ENCODE measurements around the gene PITPNB. TPM values are rescaled to one million over a fixed set of nuclear protein-coding genes. Genes with fewer than 3 reads are reported as not detected.
A peak's percentile ranks its signal among the peaks of the same experiment; 100 is the strongest.

Gene PITPNB
- total RNA-seq, 2 donors from 2014 or later, result 83.4 to 105 TPM

DNA sequence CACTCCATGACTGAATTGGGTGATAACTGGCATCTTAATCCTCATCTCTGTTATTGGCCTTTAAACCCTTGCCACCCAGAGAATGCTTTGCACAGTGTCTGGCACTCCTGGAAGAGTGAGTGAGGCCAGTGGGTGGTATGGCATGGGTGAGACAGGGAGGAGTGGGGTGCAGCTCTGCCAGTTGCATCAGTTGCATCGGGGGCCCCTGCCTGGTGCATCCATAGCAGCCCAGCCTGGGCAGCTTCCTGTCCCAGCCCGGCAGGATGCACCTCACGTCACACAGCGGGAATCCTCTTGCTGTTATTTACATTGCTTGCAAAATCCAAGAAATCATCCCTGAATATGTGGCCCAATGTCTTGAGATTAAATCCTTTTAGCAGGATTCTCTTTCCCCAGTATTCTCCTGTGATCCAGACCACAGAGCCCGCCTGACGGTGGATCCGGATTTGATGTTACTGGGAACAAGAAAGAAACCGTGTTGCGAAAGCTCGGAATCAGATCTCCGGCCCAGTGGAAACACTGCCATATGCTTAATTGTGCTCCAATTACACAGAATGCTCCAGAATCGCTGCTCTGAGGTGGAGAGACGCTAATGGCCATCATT, 79.9 kb downstream of the PITPNB start:
- ATAC-seq, result no peak
- Mint-ChIP-seq H3K36me3 (peaks cover 11% of the 10 kb centered on the region in 2 donors), H3K9me3 (peaks cover 4 to 9% of the 10 kb centered on the region in 2 donors), H3K27ac (no peak overlapping the region)
- DNase-seq (ENCODE audit: low spot score in 2 of 2), result no peak

DNA sequence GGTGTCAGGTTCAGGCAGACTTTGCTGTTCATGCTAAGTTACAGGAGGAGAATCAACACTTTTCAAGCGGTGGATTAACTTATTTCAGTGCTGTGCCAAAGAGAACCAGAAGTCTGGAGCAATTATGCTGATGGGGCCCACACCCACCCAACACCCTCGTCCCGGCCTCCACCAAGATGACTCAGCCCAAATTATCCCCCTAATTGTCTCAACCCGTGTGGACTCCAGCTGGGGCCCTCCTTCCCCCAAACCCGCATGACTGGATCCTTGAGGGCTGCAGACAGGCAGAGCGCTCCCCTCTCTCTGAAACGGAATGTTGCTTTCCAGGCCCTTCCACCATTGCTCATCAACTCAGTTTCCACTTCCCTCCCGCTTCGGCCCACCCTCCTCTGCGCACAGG, 82.9 kb downstream of the PITPNB start:
- no peak for DNase-seq (ENCODE audit: low spot score in 2 of 2)
- no peak overlapping the region for H3K27ac Mint-ChIP-seq

DNA sequence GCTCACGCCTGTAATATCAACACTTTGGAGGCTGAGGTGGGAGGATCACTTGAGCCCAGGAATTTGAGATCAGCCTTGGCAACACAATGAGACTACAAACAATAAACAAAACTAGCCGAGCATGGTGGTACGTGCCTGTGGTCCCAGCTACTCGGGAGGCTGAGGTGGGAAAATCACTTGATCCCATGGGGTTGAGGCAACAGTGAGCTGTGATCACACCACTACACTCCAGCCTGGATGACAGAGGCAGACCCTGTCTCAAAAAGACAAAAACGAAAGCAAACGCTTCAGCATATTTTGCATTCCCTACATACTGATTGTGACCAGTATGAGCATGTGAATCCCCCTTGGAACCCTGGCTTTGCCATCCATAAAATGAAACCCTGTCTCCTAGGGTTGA, 83.6 kb downstream of the PITPNB start:
- DNase-seq (ENCODE audit: low spot score in 2 of 2), result no peak
- Mint-ChIP-seq H3K27ac (no peak overlapping the region), H3K9me3 (peaks cover 4 to 9% of the 10 kb centered on the region in 2 donors), H3K36me3 (peaks cover 5 to 6% of the 10 kb centered on the region in 2 donors)
- ATAC-seq, result no peak

More for the DNA sequence above, 82.9 kb downstream of the PITPNB start:
- no peak for ATAC-seq
- H3K9me3 Mint-ChIP-seq, result peaks cover 4 to 9% of the 10 kb centered on the region in 2 donors
- H3K36me3 Mint-ChIP-seq, result peaks cover 5 to 6% of the 10 kb centered on the region in 2 donors

DNA sequence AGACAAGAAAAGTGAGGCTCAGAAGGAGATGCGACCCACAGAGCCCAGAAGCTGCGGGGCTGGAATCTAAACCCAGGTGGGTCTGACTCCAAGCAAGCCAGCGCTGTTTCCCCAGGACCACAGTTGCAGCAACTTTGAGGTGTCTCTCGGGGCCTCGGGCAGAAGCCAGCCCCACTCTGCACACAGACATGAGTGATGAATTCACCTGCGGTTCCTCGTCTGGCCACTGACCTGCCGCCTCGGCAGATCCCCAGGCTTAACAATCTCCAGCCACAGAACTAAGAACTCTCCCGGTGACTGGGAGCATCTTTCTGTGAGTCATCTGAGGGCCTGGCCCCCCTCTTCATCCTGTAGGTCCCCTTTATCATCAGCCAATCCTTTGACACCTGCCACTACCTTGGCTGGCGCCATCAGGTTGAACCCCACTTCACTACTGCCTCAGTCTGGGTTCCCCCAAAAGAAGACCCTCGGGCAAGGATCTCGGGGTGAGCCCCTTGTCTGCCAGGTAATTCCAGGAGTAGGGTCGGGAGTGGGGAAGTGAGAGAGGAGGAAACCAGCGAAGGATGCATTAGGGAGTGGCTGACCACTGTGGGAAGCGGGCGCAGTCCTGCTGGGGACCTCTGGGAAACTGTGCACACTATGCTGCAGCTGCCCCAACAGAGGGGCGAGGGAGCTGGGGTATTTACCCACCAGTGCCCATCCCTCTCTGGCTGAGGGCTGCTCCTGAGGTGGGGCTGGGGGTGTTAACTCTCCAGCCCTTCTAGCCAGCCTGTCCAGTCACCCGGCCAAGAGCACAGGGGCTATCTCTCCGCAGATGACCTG, 84.5 kb downstream of the PITPNB start:
- peaks cover 5 to 6% of the 10 kb centered on the region in 2 donors for H3K36me3 Mint-ChIP-seq
- peaks cover 4 to 9% of the 10 kb centered on the region in 2 donors for H3K9me3 Mint-ChIP-seq
- DNase-seq (ENCODE audit: low spot score in 2 of 2), result peak in 1 of 2 donors; percentile 46
- no peak for ATAC-seq
- H3K27ac Mint-ChIP-seq, result no peak overlapping the region

DNA sequence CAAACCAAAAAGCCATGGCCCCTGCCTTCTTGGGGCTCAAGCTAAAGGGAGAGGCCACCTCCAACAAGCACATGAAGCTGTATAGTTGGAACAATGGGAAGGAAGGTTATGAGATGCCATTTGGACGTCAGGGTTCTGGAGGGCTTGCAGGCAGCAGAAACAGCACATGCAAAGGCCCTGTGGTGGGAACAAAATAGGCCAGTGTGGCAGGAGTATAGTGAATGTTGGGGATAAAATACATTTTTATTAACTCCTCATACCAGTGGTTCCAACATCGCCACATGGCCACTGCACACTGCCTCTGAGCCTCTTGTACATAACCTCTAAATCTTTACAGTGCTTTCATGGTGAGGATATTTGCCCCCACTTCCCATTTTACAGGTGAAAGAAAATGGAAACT, 85.3 kb downstream of the PITPNB start:
- no peak for ATAC-seq
- no peak overlapping the region for H3K27ac Mint-ChIP-seq

DNA sequence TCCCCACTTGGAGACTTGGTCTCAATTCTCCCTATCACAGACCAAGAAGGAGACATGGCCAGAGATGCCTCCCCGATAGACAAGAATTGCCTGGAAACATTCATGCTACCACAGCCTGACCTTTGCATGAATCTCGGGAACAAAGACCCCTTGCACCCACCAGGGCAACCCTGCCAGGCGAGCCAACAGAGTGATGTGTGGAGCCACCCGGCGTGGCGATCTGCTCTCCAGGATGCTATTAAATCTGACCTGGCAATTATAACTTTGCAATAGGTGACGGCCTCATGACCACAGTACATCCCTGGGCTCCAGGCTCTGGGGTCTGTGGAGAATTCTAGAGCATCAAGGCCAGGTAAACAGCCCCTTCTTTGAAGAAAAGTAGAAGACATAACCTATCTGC, 86.5 kb downstream of the PITPNB start:
- no peak for ATAC-seq
- Mint-ChIP-seq H3K36me3 (no peaks in the 10 kb centered on the region), H3K9me3 (peaks cover 2 to 3% of the 10 kb centered on the region in 2 donors), H3K27ac (no peak overlapping the region)
- DNase-seq (ENCODE audit: low spot score in 2 of 2), result no peak

More for the DNA sequence above, 85.3 kb downstream of the PITPNB start:
- Mint-ChIP-seq H3K9me3 (peaks cover 4 to 8% of the 10 kb centered on the region in 2 donors), H3K36me3 (peaks cover 2 to 3% of the 10 kb centered on the region in 2 donors)
- DNase-seq (ENCODE audit: low spot score in 2 of 2), result peak in 1 of 2 donors; percentile 13

DNA sequence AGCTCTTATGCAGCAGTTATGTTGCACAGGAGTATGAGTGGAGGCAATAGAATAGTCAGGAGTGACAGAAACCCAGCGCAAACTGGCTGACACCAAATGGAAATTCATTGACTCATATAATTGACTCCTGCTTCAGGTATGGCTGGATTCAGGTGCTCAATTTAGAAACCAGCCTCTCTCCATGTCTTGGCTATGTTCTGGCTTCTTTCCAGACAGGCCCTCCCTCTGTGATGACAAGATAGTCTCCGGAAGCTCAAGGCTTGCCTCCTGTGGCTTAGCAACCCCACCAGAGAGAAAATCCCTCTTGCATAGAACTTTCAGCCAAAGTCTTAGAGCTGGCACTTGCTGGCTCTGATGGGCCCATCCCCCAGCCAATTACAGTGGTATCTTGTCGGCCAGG, 89.4 kb downstream of the PITPNB start:
- no peaks in the 10 kb centered on the region for H3K36me3 Mint-ChIP-seq
- ATAC-seq (no peak), DNase-seq (ENCODE audit: low spot score in 2 of 2) (no peak)
- H3K27ac Mint-ChIP-seq, result no peak overlapping the region
- H3K9me3 Mint-ChIP-seq, result no peaks in the 10 kb centered on the region

DNA sequence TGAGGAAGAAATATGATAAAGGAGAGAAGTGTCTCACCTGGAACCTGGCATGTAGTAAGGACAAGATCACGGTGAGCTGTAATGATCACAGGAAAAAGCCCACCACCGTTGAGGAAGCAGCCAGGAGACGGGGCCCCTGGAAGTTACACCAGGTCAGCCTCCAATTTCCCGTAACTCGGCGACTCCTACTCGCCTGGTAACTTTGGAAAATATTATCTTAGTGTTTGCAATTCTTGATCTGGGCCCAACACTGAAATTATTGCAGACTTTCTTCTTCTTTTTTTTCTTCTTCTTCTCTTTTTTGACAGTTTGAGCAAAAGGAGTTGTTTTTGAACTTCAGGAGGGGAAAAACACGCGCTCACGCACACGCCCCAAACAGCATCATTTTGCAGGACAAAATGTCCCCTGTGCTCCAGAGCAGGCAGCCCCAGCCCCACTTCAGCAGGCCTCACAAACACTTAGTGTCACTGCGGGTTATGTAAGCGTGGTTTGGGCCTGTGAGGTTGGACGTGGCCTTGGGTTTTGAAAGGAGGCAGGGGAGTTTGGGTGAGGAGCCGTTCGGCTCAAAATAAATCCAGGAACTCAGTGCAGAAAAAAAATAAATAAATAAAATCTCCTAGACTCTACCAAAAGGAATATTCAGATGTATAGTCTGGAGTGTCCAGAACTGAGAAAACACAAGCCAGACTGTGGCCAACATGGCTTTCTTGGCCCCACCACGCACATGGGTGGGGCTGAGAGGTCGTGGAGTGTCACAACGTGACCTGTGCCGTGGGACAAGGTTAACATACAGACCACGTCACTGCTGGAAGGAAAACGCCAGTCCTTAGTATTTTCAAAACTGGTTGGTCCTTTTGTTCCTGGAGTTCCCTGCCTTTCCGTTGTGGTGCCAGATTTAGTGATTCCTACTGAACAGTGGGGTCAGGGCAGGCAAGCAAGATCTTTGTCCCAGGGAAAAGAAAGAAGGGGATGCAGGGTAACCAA, 91.2 kb downstream of the PITPNB start:
- peak overlapping the region in 1 of 2 donors; percentile 85 for H3K27ac Mint-ChIP-seq
- H3K36me3 Mint-ChIP-seq, result no peaks in the 10 kb centered on the region
- ATAC-seq (no peak), DNase-seq (ENCODE audit: low spot score in 2 of 2) (no peak)
- H3K9me3 Mint-ChIP-seq, result no peaks in the 10 kb centered on the region

DNA sequence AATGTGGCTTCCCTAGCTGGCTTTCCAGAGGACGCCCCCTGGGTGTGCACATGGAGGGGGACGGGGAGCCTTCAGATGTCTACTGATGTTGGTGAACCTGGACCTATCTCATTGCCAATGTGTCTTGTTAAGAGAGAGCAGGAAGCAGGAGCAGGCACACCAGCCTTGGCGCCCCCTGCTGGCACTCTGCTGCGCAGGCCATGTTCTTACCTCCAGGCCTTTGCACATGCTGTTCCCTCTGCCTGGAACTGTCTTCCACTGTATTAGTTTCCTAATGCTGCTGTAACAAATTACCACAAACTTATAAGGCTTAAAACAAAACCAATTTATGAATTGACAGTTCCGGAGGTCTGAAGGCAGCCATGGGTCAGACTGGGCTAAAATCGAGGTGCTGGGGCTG, 93.9 kb downstream of the PITPNB start:
- DNase-seq (ENCODE audit: low spot score in 2 of 2), result peak in 1 of 2 donors; percentile 14
- Mint-ChIP-seq H3K36me3 (no peaks in the 10 kb centered on the region), H3K9me3 (no peaks in the 10 kb centered on the region), H3K27ac (no peak overlapping the region)
- ATAC-seq, result no peak

DNA sequence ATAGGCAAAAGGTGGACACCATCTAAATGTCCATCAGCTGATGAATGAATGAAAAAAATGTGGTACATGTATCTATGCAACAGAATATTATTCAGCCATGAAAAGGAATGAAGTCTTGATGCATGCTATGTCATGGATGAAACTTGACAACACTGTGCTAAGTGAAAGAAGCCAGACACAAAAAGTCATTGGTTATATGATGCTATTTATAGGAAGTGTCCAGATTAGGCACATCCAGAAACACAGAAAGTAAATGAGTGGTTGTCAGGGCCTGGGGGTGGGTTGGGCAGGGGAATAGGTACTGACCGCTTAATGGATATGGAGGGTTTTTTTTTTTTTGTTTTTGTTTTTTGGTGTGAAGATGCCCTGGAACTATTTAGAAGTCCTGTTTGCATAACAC, 95.8 kb downstream of the PITPNB start:
- no peaks in the 10 kb centered on the region for H3K9me3 Mint-ChIP-seq
- H3K27ac Mint-ChIP-seq, result no peak overlapping the region
- no peak for DNase-seq (ENCODE audit: low spot score in 2 of 2)
- H3K36me3 Mint-ChIP-seq, result no peaks in the 10 kb centered on the region
- no peak for ATAC-seq

DNA sequence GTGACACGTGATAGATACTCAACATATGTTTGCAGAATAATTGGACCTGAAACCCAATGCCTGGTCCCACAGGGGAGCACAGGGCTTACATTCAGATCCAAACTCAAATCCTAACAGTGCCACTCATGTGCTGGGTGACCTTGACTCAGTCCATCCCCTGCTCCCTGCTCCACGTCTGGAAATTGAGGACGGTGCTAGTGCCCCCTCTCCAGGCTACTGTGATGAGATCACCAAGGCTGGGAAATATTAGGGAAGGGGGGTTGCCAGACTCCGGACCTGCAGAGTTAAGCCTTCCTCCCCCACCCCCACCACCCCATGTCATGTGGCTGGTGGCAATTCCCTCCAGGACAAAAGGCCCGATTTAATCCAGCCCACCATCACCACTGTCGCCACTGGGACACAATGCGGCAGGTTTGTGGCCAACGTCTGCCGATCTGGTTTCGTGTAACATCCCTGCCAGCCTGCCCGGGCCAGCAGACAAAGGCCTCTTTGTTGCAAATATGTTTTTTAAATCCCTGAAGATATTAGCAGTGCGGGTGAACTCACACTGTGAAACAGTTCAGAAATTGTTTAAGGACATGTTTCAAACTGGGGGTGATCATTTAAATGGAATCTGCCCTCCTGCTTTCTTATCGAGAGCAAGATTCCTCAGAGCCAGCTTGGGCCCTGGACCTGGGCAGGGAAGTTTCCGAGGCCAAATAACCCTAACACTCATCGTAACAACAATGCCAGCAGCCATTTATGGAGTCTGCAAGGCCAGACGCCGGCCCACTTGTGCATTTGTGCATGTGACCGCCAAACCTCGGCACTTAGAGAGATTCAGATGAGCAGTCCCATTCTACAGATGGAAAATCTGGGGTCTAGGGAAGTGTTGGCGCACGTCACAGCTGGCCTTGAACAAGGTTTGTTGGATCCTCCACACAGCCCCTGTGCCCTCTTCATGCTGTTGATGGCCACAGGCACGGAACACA, 97.9 kb downstream of the PITPNB start:
- Mint-ChIP-seq H3K27ac (no peak overlapping the region), H3K36me3 (no peaks in the 10 kb centered on the region), H3K9me3 (no peaks in the 10 kb centered on the region)
- ATAC-seq, result no peak
- DNase-seq (ENCODE audit: low spot score in 2 of 2), result no peak

DNA sequence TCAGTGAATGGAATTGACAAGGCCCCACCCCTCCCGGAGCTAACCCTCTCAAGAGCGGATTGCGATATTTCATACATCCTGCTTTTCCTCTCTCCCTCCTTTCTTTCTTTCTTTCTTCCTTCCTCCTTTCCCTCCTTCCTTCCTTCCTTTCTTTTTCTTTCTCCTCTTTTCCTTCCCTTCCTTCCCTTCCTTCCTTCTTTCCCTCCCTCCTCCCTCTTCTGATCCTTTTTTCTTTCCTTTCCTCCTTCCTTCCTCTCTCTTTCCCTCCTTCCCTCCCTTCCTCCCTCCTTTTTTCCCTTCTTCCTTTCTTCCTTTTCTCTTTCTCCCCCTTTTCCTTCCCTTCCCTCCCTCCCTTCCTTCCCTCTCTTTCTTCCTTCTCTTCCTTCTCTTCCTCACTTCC, 102.5 kb downstream of the PITPNB start:
- Mint-ChIP-seq H3K36me3 (no peaks in the 10 kb centered on the region), H3K9me3 (no peaks in the 10 kb centered on the region)

DNA sequence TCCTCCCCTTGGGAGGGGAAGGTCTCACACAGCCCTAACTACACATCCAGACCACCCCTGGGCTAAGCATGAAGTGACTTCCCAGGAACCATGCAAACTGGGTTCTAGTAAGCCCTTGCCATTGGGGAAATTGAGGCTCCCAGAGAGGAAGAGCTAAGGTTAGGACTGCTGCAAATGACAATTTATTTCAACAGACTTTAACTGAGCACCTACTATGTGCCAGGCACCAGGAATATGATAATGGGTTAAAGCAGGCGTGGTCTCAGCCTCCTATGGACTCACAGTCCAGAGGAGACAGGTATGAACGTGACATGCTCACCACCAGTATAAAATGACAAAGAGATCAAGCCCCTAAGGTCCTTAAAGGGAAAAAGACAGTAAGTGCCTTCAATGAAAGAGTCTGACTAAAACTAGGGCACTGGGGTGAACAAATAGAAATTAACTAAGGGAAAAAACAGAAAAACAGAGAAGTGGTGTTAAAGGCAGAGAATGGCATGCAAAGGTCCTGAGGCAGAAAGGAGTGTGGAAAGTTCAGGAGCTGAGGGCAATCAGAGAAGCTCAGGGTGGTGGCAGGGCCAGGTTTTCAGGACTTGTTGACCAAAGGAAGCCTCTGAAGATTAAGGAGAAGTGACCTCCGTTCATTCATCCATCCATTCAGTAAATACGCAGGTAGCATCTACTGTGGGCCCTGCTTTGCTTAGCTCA, 103.1 kb downstream of the PITPNB start:
- ATAC-seq, result no peak
- no peaks in the 10 kb centered on the region for H3K36me3 Mint-ChIP-seq
- no peak for DNase-seq (ENCODE audit: low spot score in 2 of 2)
- H3K27ac Mint-ChIP-seq, result no peak overlapping the region
- H3K9me3 Mint-ChIP-seq, result no peaks in the 10 kb centered on the region

More for the DNA sequence above, 102.5 kb downstream of the PITPNB start:
- H3K27ac Mint-ChIP-seq, result no peak overlapping the region
- DNase-seq (ENCODE audit: low spot score in 2 of 2) (no peak), ATAC-seq (no peak)

DNA sequence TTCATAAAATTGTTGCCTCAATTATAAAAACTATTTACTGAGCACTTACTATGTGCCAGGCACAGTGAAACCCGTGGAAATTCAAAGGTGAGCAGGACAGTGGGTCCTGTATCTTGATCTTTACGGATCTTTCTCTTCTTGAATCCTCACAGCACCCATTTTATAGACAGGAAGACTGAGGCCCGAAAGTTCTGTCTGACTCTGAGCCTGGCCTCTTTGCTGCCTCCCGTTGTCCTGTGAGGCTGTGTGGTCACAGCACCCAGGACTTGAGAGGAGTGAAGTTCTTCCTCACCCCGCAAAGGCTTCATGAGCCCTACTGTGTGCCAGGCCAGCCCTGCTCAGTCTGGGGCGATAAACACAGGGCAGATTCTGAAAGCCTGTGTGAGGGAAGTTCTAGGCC, 104.1 kb downstream of the PITPNB start:
- Mint-ChIP-seq H3K9me3 (no peaks in the 10 kb centered on the region), H3K36me3 (no peaks in the 10 kb centered on the region), H3K27ac (no peak overlapping the region)
- no peak for DNase-seq (ENCODE audit: low spot score in 2 of 2)
- no peak for ATAC-seq

DNA sequence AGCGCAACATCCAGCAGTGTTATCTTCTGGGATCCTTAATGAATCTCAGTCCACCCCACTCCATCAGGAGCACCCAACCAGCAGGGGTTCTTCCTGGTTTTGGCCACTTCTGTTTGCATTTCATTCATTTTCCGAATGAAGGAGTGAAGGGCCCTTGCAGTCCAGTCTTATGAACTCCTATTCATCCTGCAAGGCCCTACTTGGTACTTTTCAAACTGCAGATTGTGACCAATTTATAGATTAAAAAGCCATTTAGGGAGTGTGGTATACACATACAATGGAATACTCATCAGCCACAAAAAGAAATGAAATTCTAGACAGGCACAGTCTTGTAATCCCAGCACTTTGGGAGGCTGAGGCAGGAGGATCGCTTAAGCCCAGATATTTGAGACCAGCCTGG, 107.3 kb downstream of the PITPNB start:
- H3K36me3 Mint-ChIP-seq, result no peaks in the 10 kb centered on the region
- no peaks in the 10 kb centered on the region for H3K9me3 Mint-ChIP-seq
- ATAC-seq, result no peak
- DNase-seq (ENCODE audit: low spot score in 2 of 2), result no peak
- no peak overlapping the region for H3K27ac Mint-ChIP-seq

Data from activated naive CD4-positive, alpha-beta T cell treated with anti-CD3 and anti-CD28 coated beads, Interleukin-2, amount 50 U/mL, for 72 hours (primary cell).